Measurements from ENCODE around the gene OTUB1. TPM values are rescaled to one million over a fixed set of nuclear protein-coding genes. Genes with fewer than 3 reads are reported as not detected.
"Not testable (repeated sequence)": the region's sequence is repeated elsewhere in the genome, so short reads cannot be mapped to it uniquely, and the experiment has no call there.

Gene OTUB1
- total and polyA plus RNA-seq, 4 donors, result 40.8 to 95.2 (median 72.3) TPM

DNA sequence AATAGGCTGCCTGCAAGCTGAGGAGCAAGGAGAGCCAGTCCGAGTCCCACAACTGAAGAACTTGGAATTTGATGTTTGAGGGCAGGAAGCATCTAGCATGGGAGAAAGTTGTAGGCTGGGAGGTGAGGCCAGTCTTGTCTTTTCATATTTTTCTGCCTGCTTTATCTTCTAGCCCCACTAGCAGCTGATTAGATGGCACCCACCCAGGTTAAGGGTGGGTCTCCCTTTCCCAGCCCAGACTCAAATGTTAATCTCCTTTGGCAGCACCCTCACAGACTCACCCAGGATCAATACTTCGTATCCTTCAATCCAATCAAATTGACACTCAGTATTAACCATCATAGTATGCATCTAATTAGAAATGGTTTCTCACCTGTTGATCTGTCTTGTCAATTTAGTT lies 16.8 kb upstream of the OTUB1 start:
- WGBS, 2 donors, result 88 to 96% methylated on average over 2 of the region's 2 CpGs
- no peaks in the 10 kb centered on the region for H3K4me1 ChIP-seq (ENCODE audit: control insufficient read depth in 5 of 5, insufficient read depth in 5 of 5, low read length in 5 of 5)
- TF ChIP-seq, protein P1, sequence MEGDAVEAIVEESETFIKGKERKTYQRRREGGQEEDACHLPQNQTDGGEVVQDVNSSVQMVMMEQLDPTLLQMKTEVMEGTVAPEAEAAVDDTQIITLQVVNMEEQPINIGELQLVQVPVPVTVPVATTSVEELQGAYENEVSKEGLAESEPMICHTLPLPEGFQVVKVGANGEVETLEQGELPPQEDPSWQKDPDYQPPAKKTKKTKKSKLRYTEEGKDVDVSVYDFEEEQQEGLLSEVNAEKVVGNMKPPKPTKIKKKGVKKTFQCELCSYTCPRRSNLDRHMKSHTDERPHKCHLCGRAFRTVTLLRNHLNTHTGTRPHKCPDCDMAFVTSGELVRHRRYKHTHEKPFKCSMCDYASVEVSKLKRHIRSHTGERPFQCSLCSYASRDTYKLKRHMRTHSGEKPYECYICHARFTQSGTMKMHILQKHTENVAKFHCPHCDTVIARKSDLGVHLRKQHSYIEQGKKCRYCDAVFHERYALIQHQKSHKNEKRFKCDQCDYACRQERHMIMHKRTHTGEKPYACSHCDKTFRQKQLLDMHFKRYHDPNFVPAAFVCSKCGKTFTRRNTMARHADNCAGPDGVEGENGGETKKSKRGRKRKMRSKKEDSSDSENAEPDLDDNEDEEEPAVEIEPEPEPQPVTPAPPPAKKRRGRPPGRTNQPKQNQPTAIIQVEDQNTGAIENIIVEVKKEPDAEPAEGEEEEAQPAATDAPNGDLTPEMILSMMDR (IDR thresholded peaks at IDR 0.05; ENCODE audit: control extremely low read depth, extremely low read depth), result no peak
- H3K27ac ChIP-seq (ENCODE audit: low read depth in 1 of 2, low read length in 1 of 2), result no peak overlapping the region
- H3K36me3 ChIP-seq (ENCODE audit: control insufficient read depth in 4 of 4, insufficient read depth in 4 of 4, low read length in 4 of 4), result no peaks in the 10 kb centered on the region
- no peak for ATAC-seq (ENCODE audit: insufficient read depth, low FRiP score)
- no peak for DNase-seq
- H3K4me3 ChIP-seq, result no peak overlapping the region
- no peaks in the 10 kb centered on the region for H3K9me3 ChIP-seq (ENCODE audit: control insufficient read depth in 4 of 4, insufficient read depth in 3 of 4, low read length in 3 of 4)
- H3K9ac ChIP-seq (ENCODE audit: insufficient read depth in 1 of 2, low read length in 2 of 2), result no peak overlapping the region
- peaks cover 0 to 3% (median 0%) of the 10 kb centered on the region in 3 donors for H3K27me3 ChIP-seq (ENCODE audit: control insufficient read depth in 3 of 3, insufficient read depth in 3 of 3, low read length in 2 of 3)

DNA sequence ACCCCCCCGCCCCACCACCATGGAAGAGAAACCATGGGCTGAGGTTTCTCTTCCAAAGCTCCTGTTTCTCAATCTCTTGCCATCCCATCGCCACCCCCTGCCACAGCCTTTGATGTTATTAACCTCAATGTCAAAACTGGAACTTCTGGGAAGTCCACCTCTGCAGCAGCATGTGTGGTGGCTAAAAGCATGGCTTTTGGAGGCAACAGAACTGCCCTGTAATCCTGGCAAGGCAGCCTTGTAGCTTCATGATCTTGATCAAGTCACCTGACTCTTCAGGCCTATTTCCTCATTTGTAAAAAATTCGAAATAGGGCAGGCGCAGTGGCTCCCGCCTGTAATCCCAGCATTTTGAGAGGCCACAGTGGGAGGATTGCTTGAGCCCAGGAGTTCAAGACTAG lies 15.3 kb upstream of the OTUB1 start:
- Histone ChIP-seq H3K9ac (ENCODE audit: insufficient read depth in 1 of 2, low read length in 2 of 2) (no peak overlapping the region), H3K27me3 (ENCODE audit: control insufficient read depth in 3 of 3, insufficient read depth in 3 of 3, low read length in 2 of 3) (peaks cover 0 to 3% (median 0%) of the 10 kb centered on the region in 3 donors), H3K4me1 (ENCODE audit: control insufficient read depth in 5 of 5, insufficient read depth in 5 of 5, low read length in 5 of 5) (peaks cover 0 to 6% (median 4%) of the 10 kb centered on the region in 5 donors), H3K36me3 (ENCODE audit: control insufficient read depth in 4 of 4, insufficient read depth in 4 of 4, low read length in 4 of 4) (peaks cover 0 to 3% (median 1%) of the 10 kb centered on the region in 4 donors), H3K4me3 (no peak overlapping the region), H3K27ac (ENCODE audit: low read depth in 1 of 2, low read length in 1 of 2) (no peak overlapping the region), H3K9me3 (ENCODE audit: control insufficient read depth in 4 of 4, insufficient read depth in 3 of 4, low read length in 3 of 4) (no peaks in the 10 kb centered on the region)
- TF ChIP-seq, protein P1 (IDR thresholded peaks at IDR 0.05; ENCODE audit: control extremely low read depth, extremely low read depth), result no peak
- DNase-seq, result no peak
- 36 to 71% methylated on average over 5 of the region's 5 CpGs for WGBS, 2 donors
- ATAC-seq (ENCODE audit: insufficient read depth, low FRiP score), result no peak

DNA sequence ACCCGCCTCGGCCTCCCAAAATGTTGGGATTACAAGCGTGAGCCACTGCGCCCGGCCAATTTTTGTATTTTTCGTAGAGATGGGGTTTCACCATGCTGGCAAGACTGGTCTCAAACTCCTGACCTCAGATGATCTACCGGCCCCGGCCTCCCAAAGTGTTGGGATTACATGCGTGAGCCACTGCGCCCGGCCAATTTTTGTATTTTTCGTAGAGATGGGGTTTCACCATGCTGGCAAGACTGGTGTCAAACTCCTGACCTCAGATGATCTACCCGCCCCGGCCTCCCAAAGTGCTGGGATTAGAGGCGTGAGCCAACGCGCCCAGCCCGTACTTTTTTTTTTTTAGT lies 12.4 kb upstream of the OTUB1 start:
- H3K36me3 ChIP-seq (ENCODE audit: control insufficient read depth in 4 of 4, insufficient read depth in 4 of 4, low read length in 4 of 4); H3K27me3 ChIP-seq (ENCODE audit: control insufficient read depth in 3 of 3, insufficient read depth in 3 of 3, low read length in 2 of 3); H3K9me3 ChIP-seq (ENCODE audit: control insufficient read depth in 4 of 4, insufficient read depth in 3 of 4, low read length in 3 of 4); H3K27ac ChIP-seq (ENCODE audit: low read depth in 1 of 2, low read length in 1 of 2); DNase-seq; H3K9ac ChIP-seq (ENCODE audit: insufficient read depth in 1 of 2, low read length in 2 of 2); ATAC-seq (ENCODE audit: insufficient read depth, low FRiP score); H3K4me3 ChIP-seq: not testable (repeated sequence)
- peaks cover 0 to 14% (median 7%) of the 10 kb centered on the region in 5 donors for H3K4me1 ChIP-seq (ENCODE audit: control insufficient read depth in 5 of 5, insufficient read depth in 5 of 5, low read length in 5 of 5)
- 67 to 71% methylated on average over 18 of the region's 18 CpGs for WGBS, 2 donors

DNA sequence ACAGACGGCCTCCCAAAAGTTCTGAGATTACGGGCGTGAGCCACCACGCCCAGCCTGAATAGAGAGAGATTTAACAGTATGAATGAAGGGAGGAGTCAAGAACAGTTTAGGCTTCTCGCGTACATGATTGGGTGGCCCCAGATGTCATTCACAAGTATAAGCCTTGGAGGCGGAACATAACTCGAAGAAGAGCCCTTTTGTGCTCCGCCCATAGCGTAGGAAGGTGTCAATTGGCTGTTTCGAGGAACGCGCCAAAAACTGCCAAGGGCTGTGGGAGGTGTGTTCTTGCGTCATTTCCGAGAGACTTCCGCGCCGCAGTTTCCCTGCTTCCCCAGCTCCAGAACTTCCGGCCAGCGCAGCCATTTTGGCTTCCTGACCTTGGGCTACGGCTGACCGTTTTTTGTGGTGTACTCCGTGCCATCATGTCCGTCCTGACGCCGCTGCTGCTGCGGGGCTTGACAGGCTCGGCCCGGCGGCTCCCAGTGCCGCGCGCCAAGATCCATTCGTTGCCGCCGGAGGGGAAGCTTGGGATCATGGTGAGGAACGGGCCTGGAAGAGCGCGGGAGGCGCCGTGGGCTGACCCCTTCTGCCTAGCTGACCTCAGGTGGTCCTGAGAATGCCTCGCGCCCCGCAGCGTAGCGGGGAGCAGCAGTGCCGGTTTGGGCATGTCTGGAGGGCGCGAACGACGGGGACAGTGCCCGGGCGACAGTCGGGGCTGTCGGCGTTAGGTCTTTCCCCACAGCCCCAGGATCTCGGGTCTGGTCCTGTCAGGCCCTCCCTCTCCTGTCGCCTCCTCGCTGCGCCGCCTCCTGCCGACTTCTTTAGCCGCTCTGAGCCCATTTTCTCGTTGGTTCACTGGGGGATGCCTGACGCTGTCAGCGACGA lies 11.7 kb upstream of the OTUB1 start, which contains the start of gene COX8A:
Gene COX8A (plus strand): TSS at position 362 of the 885 bp plus-strand sequence. CDS start 61 bp downstream, at position 423.
- Histone ChIP-seq H3K27ac (ENCODE audit: low read depth in 1 of 2, low read length in 1 of 2) (peak within 1 kb of the TSS; percentile 95 to 100), H3K4me3 (peak within 1 kb of the TSS; percentile 93), H3K9me3 (ENCODE audit: control insufficient read depth in 4 of 4, insufficient read depth in 3 of 4, low read length in 3 of 4) (no peaks in the 10 kb centered on the region), H3K36me3 (ENCODE audit: control insufficient read depth in 4 of 4, insufficient read depth in 4 of 4, low read length in 4 of 4) (peaks cover 0 to 7% (median 3%) of the 10 kb centered on the region in 4 donors), H3K9ac (ENCODE audit: insufficient read depth in 1 of 2, low read length in 2 of 2) (peak within 1 kb of the TSS; percentile 35 to 63), H3K4me1 (ENCODE audit: control insufficient read depth in 5 of 5, insufficient read depth in 5 of 5, low read length in 5 of 5) (peaks cover 0 to 14% (median 7%) of the 10 kb centered on the region in 5 donors), H3K27me3 (ENCODE audit: control insufficient read depth in 3 of 3, insufficient read depth in 3 of 3, low read length in 2 of 3) (no peaks in the 10 kb centered on the region)
- TF ChIP-seq, protein P1 (IDR thresholded peaks at IDR 0.05; ENCODE audit: control extremely low read depth, extremely low read depth), result no peak
- DNase-seq, result peak; percentile 99 to 100 (median 100)
- 0% methylated on average over 67 of the region's 67 CpGs for WGBS, 2 donors
- peak; percentile 98 for ATAC-seq (ENCODE audit: insufficient read depth, low FRiP score)

Measured in lung (tissue), 12 donors.